Hematopoietic multipotent progenitor cell treated with erythropoietin and hydrocortisone succinate and interleukin-3 and kit ligand, for 4 days (in vitro differentiated cells): Measurements from ENCODE around the gene CRHR2.

ENCODE experiments used
- DNase-seq: peaks from one replicate; pipeline ENCODE4 v3.0.0-alpha.2; 2015

The CRHR2 gene

GRCh38 chr7:30613366-30614325 lies 68.6 kb downstream of the CRHR2 start:
- DNase-seq: no peak

GRCh38 chr7:30612658-30613265 lies 69.5 kb downstream of the CRHR2 start:
- no peak for DNase-seq

- no peak for DNase-seq
Observed at GRCh38 chr7:30605832-30606231, 76.4 kb downstream of the CRHR2 start.

GRCh38 chr7:30604901-30605300 lies 77.4 kb downstream of the CRHR2 start:
- no peak for DNase-seq
